Mesothelial cell of epicardium (in vitro differentiated cells): ENCODE data around the gene INKA2. TPM values are rescaled to one million over a fixed set of nuclear protein-coding genes. Genes with fewer than 3 reads are reported as not detected.

Experiments used
- DNase-seq, 2 experiments: peaks; one replicate each; pipeline ENCODE4 v3.0.0; 2021; ENCODE audit warnings: low spot score in 2 of 2; ENCODE audit not compliant: unreplicated experiment in 2 of 2
- H3K27ac Mint-ChIP-seq: 2 replicates; pipeline ENCODE4 v1.8.0; 2021; ENCODE audit warnings: mixed read lengths
- H3K27me3 Mint-ChIP-seq: 2 replicates; pipeline ENCODE4 v1.8.0; 2021; ENCODE audit warnings: low read depth, mixed read lengths
- H3K36me3 Mint-ChIP-seq: 2 replicates; pipeline ENCODE4 v1.8.0; 2021; ENCODE audit warnings: mixed read lengths
- H3K4me1 Mint-ChIP-seq: 2 replicates; pipeline ENCODE4 v1.8.0; 2021; ENCODE audit warnings: mixed read lengths
- H3K4me3 Mint-ChIP-seq: 2 replicates; pipeline ENCODE4 v1.8.0; 2021; ENCODE audit warnings: mild to moderate bottlenecking, moderate library complexity, mixed read lengths
- H3K9me3 Mint-ChIP-seq: 2 replicates; pipeline ENCODE4 v1.8.0; 2021; ENCODE audit warnings: mixed read lengths
- CTCF ChIP-seq: fragments of 200-600 bp; sonication (generic); IDR thresholded peaks from one replicate; pipeline ENCODE4 v1.5.0; 2021; ENCODE audit warnings: antibody characterized with exemption; ENCODE audit not compliant: unreplicated experiment
- total RNA-seq: library from RNA; stranded (reverse); gene quantifications from 3 replicates; pipeline ENCODE4 v1.2.1, GENCODE V29; 2021

Gene INKA2
- total RNA-seq, 1 donor from 2014 or later: 1.4 TPM

- no peaks in the 10 kb centered on the region for H3K9me3 Mint-ChIP-seq
- TF ChIP-seq CTCF: no peak
- H3K36me3 Mint-ChIP-seq: no peaks in the 10 kb centered on the region
- DNase-seq: no peak
- no peak overlapping the region for H3K27ac Mint-ChIP-seq
- peak overlapping the region; percentile 74 for H3K4me3 Mint-ChIP-seq
- peaks cover 17% of the 10 kb centered on the region for H3K4me1 Mint-ChIP-seq
- peaks cover 44% of the 10 kb centered on the region for H3K27me3 Mint-ChIP-seq
Observed at GRCh38 chr1:111737216-111738132, 1.7 kb downstream of the INKA2 start.

GRCh38 chr1:111736548-111737215 is 2.5 kb downstream of the INKA2 start:
- no peak overlapping the region for H3K27ac Mint-ChIP-seq
- TF ChIP-seq CTCF: no peak
- H3K4me1 Mint-ChIP-seq: peaks cover 17% of the 10 kb centered on the region
- H3K9me3 Mint-ChIP-seq: no peaks in the 10 kb centered on the region
- H3K4me3 Mint-ChIP-seq: no peak overlapping the region
- no peaks in the 10 kb centered on the region for H3K36me3 Mint-ChIP-seq
- peaks cover 42% of the 10 kb centered on the region for H3K27me3 Mint-ChIP-seq
- no peak for DNase-seq

GRCh38 chr1:111735858-111736544 is 3.2 kb downstream of the INKA2 start:
- DNase-seq: no peak
- Mint-ChIP-seq H3K4me1 (peaks cover 17% of the 10 kb centered on the region), H3K27ac (no peak overlapping the region), H3K4me3 (no peak overlapping the region), H3K9me3 (no peaks in the 10 kb centered on the region), H3K27me3 (peaks cover 39% of the 10 kb centered on the region), H3K36me3 (no peaks in the 10 kb centered on the region)
- TF ChIP-seq CTCF: no peak

GRCh38 chr1:111735321-111735720 is 3.9 kb downstream of the INKA2 start:
- Mint-ChIP-seq H3K9me3 (no peaks in the 10 kb centered on the region), H3K36me3 (no peaks in the 10 kb centered on the region), H3K4me3 (no peak overlapping the region), H3K27ac (no peak overlapping the region), H3K27me3 (peaks cover 39% of the 10 kb centered on the region), H3K4me1 (peaks cover 21% of the 10 kb centered on the region)
- no peak for TF ChIP-seq CTCF
- no peak for DNase-seq

- H3K36me3 Mint-ChIP-seq: no peaks in the 10 kb centered on the region
- H3K9me3 Mint-ChIP-seq: no peaks in the 10 kb centered on the region
- peaks cover 37% of the 10 kb centered on the region for H3K27me3 Mint-ChIP-seq
- no peak overlapping the region for H3K27ac Mint-ChIP-seq
- TF ChIP-seq CTCF: no peak
- no peak for DNase-seq
- H3K4me1 Mint-ChIP-seq: peaks cover 22% of the 10 kb centered on the region
- H3K4me3 Mint-ChIP-seq: no peak overlapping the region
Observed at GRCh38 chr1:111734856-111735255, 4.3 kb downstream of the INKA2 start.
